HepG2 (cell line): ENCODE results near the gene TNFSF11. TPM values are rescaled to one million over a fixed set of nuclear protein-coding genes. Genes with fewer than 3 reads are reported as not detected.

Source experiments
- ATAC-seq: fragments of 200-7000 bp; cut with Tn5 transposase; 3 replicates; pipeline ENCODE4 v1.9.1; 2020; ENCODE audit warnings: mild to moderate bottlenecking, moderate library complexity
- BruUV-seq: library from RNA; stranded (reverse); fragments of 400-500 nt; replicated peaks from 2 replicates; lab custom pipeline; 2021; lab: Mats Ljungman, UMichigan
- CTCF ChIA-PET: fragments of 300-600 bp; formaldehyde crosslinking; extraction: SDS; loops from one replicate; lab custom pipeline; 2021; ENCODE audit warnings: low total read pairs, inconsistent platforms, low intra/inter-chr PET ratio; lab: Yijun Ruan, JAX
- POLR2A ChIA-PET: fragments of 350-600 bp; sonication (Branson Sonifier 250); formaldehyde crosslinking; loops from one replicate; lab custom pipeline; 2020; ENCODE audit warnings: antibody characterized with exemption, inconsistent platforms; lab: Yijun Ruan, JAX
- DNase-seq: peaks from one replicate; pipeline ENCODE4 v3.0.0-alpha.2; 2015; ENCODE audit warnings: low spot score
- FAIRE-seq: peaks from 3 replicates; lab custom pipeline; 2011; peaks lifted over from hg19 to GRCh38; lab: Jason Lieb, UNC
- H2AFZ ChIP-seq: one replicate; pipeline ENCODE4 v1.6.1; 2011; ENCODE audit warnings: low read length, inconsistent platforms
- H3K27ac ChIP-seq: fragments of 300-600 bp; 3 replicates; pipeline ENCODE4 v1.8.0; 2011; ENCODE audit warnings: mixed run types, mild to moderate bottlenecking, mixed read lengths, low read length, inconsistent platforms; ENCODE audit not compliant: insufficient read depth; ENCODE audit errors: extremely low read length
- H3K27me3 ChIP-seq, 2 experiments: fragments of 200-600 bp in 1 of 2; 2 replicates in 1 of 2; 3 replicates in 1 of 2; pipeline versions ENCODE4 v1.6.0 to v1.8.0; 2011; ENCODE audit warnings: low read length in 2 of 2, mild to moderate bottlenecking in 2 of 2, moderate library complexity in 2 of 2, inconsistent platforms in 1 of 2; ENCODE audit not compliant: insufficient read depth in 2 of 2, control insufficient read depth in 1 of 2
- H3K36me3 ChIP-seq, 2 experiments: fragments of 200-600 bp in 1 of 2; replicated peaks in 1 of 2; 2 replicates in 1 of 2; 3 replicates in 1 of 2; pipeline versions ENCODE4 v1.5.1 to v1.8.0; 2011; ENCODE audit warnings: low read length in 2 of 2, inconsistent platforms in 1 of 2; ENCODE audit not compliant: insufficient read depth in 2 of 2, control insufficient read depth in 1 of 2
- H3K4me1 ChIP-seq: 2 replicates; pipeline ENCODE4 v1.5.1; 2012; ENCODE audit warnings: low read length, inconsistent platforms; ENCODE audit not compliant: insufficient read depth
- H3K4me2 ChIP-seq: 2 replicates; pipeline ENCODE4 v1.6.0; 2011; ENCODE audit warnings: low read depth, low read length, inconsistent platforms
- H3K4me3 ChIP-seq, 3 experiments: fragments of 200-600 bp in 1 of 3; sonication (generic), shearing (Covaris generic) in 1 of 3; replicated peaks in 1 of 3; 2 replicates each; pipeline ENCODE4 v1.5.1; 2011 to 2016; ENCODE audit warnings: low read length in 3 of 3, inconsistent platforms in 2 of 3, low read depth in 2 of 3, mild to moderate bottlenecking in 2 of 3, control low read depth in 1 of 3, mixed read lengths in 1 of 3; ENCODE audit not compliant: insufficient read depth in 1 of 3
- H3K79me2 ChIP-seq: one replicate; pipeline ENCODE4 v1.6.1; 2011; ENCODE audit warnings: low read length, inconsistent platforms; ENCODE audit not compliant: insufficient read depth
- H3K9ac ChIP-seq: 2 replicates; pipeline ENCODE4 v1.6.0; 2011; ENCODE audit warnings: mild to moderate bottlenecking, low read depth, low read length, inconsistent platforms; ENCODE audit not compliant: insufficient read depth
- H3K9me3 ChIP-seq: 2 replicates; pipeline ENCODE4 v1.5.1; 2012; ENCODE audit warnings: mild to moderate bottlenecking, low read length
- H4K20me1 ChIP-seq: 2 replicates; pipeline ENCODE4 v1.6.0; 2011; ENCODE audit warnings: inconsistent platforms, mild to moderate bottlenecking, low read length, moderate library complexity; ENCODE audit not compliant: insufficient read depth
- FOSL2 ChIP-seq: sonication (generic); formaldehyde crosslinking; IDR thresholded peaks from 2 replicates; pipeline ENCODE4 v1.4.0; 2020; ENCODE audit warnings: missing genetic modification reagents
- NBN ChIP-seq: fragments of 450-650 bp; conservative IDR thresholded peaks from 2 replicates; pipeline ENCODE4 v1.6.1; 2017
- ZBTB21 ChIP-seq: sonication (generic); formaldehyde crosslinking; IDR thresholded peaks from 2 replicates; pipeline ENCODE4 v1.4.0; 2020; ENCODE audit warnings: missing genetic modification reagents
- ZSCAN29 ChIP-seq: sonication (generic); formaldehyde crosslinking; conservative IDR thresholded peaks from 2 replicates; pipeline ENCODE4 v1.4.0; 2020; ENCODE audit warnings: mild to moderate bottlenecking, missing genetic modification reagents
- WGBS: methylation state at CpG from one replicate; pipeline ENCODE4 v1.1.6; 2017; ENCODE audit warnings: low lambda C conversion rate; 5-methylcytosine and 5-hydroxymethylcytosine counted together
- in situ Hi-C: cut with HindIII; loops from 2 replicates; pipeline ENCODE4 v1.10.0; 2017; ENCODE audit warnings: low pct_unique_long_range_greater_than_20kb; ENCODE audit not compliant: extremely low pct_ligation_motif_present
- intact Hi-C: fragments of 100-400 bp; cut with micrococcal nuclease; formaldehyde crosslinking; loops from one replicate; pipeline ENCODE4 v1.10.0; 2022; ENCODE audit not compliant: unreplicated experiment
- polyA plus RNA-seq, 8 experiments: library from polyadenylated mRNA; depleted of rRNA in 3 of 8; stranded (reverse) in 7 of 8; unstranded in 1 of 8; fragments of >200 nt; fragmentation: Illumina TruSeq in 4 of 8; extraction: Trizol in 4 of 8; gene quantifications; 2 replicates each; pipeline versions ENCODE4 v1.2.1 to v1.2.3, GENCODE V29; 2011 to 2016; ENCODE audit warnings: low read depth in 4 of 8, missing spikeins in 1 of 8, mixed read lengths in 1 of 8; ENCODE audit not compliant: insufficient read depth in 1 of 8
- total RNA-seq, 5 experiments: library from RNA; depleted of rRNA; stranded (reverse); fragments of >200 nt; fragmentation: Illumina TruSeq; extraction: Trizol; gene quantifications; 2 replicates each; pipeline ENCODE4 v1.2.3, GENCODE V29; 2016; ENCODE audit warnings: low read depth in 1 of 5
- TF ChIP-seq, protein P1 (sequence below): sonication (generic); formaldehyde crosslinking; IDR thresholded peaks from 2 replicates; pipeline ENCODE4 v1.4.0; 2020; ENCODE audit warnings: missing genetic modification reagents
- TF ChIP-seq, protein P2 (sequence below): sonication (generic); formaldehyde crosslinking; IDR thresholded peaks from 2 replicates; pipeline ENCODE4 v1.8.0; 2022; ENCODE audit warnings: missing genetic modification reagents, mild to moderate bottlenecking, moderate library complexity, borderline replicate concordance
- TF ChIP-seq, protein P3 (sequence below): sonication (generic); IDR thresholded peaks from 2 replicates; pipeline ENCODE4 v1.6.1; 2016; ENCODE audit warnings: low read depth, borderline replicate concordance
- TF ChIP-seq, protein P4 (sequence below): IDR thresholded peaks from 2 replicates; pipeline ENCODE4 v1.6.1; 2016; ENCODE audit warnings: low read depth, control low read depth
- TF ChIP-seq, protein P5 (sequence below): sonication (generic); formaldehyde crosslinking; IDR thresholded peaks from 2 replicates; pipeline ENCODE4 v1.5.1; 2020; ENCODE audit warnings: mild to moderate bottlenecking, missing genetic modification reagents, borderline replicate concordance

The TNFSF11 gene
- total and polyA plus RNA-seq, 2 of the 13 experiments (the other 11 are each of a cell fraction or from before 2014, with no cell fraction given) = 0.03 TPM; not detected in 1

DNA sequence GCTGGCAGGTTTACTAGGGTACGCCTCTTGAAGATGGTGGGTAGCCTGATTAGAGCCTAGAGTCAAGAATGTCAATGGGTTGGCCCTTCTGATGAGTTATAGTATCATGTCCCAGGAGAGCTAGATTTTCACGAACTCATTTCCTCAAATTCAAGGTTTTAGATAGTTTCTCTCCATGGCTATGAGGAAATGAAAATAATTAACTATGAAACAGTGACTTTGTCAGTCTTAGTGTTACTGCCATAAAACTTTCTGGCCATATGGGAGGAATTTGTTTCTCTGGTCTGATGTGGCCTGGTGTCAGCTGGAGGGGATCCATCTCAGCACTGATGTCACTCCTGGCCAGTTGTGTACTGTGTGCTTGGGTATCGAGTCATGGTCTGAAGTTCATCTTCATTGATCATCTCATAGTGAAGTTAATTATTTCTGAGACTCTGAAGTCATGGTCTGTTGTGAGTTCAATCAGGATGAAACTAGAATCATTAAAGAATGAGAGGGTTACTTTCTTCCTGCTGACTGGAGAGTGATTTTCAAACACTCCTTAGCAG is 49.4 kb upstream of the TNFSF11 start:
- ATAC-seq (peak; percentile 97), DNase-seq (no peak), FAIRE-seq (no peak)
- WGBS = 0% methylated on average over 2 of the region's 3 CpGs
- Histone ChIP-seq H3K9me3 (peaks cover 10% of the 10 kb centered on the region; the same call in 1 of the 2 replicates), H3K4me1 (peaks cover 5% of the 10 kb centered on the region; the same call in 1 of the 2 replicates), H3K27ac (peak overlapping the region; percentile 18), H3K4me2 (peak overlapping the region; percentile 0; the same call in 1 of the 2 replicates), H3K27me3 (no peaks in the 10 kb centered on the region), H3K9ac (no peak overlapping the region), H3K4me3 (no peak overlapping the region), H3K79me2 (no peaks in the 10 kb centered on the region), H4K20me1 (no peaks in the 10 kb centered on the region), H3K36me3 (no peaks in the 10 kb centered on the region), H2AFZ (no peak overlapping the region)
- no TSS peak for BruUV-seq
- in situ Hi-C loops (no loop called here), intact Hi-C loops (no loop called here)
- ChIA-PET CTCF (no interaction called here), POLR2A (no interaction called here)
- TF ChIP-seq, protein P1, sequence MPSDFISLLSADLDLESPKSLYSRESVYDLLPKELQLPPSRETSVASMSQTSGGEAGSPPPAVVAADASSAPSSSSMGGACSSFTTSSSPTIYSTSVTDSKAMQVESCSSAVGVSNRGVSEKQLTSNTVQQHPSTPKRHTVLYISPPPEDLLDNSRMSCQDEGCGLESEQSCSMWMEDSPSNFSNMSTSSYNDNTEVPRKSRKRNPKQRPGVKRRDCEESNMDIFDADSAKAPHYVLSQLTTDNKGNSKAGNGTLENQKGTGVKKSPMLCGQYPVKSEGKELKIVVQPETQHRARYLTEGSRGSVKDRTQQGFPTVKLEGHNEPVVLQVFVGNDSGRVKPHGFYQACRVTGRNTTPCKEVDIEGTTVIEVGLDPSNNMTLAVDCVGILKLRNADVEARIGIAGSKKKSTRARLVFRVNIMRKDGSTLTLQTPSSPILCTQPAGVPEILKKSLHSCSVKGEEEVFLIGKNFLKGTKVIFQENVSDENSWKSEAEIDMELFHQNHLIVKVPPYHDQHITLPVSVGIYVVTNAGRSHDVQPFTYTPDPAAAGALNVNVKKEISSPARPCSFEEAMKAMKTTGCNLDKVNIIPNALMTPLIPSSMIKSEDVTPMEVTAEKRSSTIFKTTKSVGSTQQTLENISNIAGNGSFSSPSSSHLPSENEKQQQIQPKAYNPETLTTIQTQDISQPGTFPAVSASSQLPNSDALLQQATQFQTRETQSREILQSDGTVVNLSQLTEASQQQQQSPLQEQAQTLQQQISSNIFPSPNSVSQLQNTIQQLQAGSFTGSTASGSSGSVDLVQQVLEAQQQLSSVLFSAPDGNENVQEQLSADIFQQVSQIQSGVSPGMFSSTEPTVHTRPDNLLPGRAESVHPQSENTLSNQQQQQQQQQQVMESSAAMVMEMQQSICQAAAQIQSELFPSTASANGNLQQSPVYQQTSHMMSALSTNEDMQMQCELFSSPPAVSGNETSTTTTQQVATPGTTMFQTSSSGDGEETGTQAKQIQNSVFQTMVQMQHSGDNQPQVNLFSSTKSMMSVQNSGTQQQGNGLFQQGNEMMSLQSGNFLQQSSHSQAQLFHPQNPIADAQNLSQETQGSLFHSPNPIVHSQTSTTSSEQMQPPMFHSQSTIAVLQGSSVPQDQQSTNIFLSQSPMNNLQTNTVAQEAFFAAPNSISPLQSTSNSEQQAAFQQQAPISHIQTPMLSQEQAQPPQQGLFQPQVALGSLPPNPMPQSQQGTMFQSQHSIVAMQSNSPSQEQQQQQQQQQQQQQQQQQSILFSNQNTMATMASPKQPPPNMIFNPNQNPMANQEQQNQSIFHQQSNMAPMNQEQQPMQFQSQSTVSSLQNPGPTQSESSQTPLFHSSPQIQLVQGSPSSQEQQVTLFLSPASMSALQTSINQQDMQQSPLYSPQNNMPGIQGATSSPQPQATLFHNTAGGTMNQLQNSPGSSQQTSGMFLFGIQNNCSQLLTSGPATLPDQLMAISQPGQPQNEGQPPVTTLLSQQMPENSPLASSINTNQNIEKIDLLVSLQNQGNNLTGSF = no peak
- TF ChIP-seq, protein P2, sequence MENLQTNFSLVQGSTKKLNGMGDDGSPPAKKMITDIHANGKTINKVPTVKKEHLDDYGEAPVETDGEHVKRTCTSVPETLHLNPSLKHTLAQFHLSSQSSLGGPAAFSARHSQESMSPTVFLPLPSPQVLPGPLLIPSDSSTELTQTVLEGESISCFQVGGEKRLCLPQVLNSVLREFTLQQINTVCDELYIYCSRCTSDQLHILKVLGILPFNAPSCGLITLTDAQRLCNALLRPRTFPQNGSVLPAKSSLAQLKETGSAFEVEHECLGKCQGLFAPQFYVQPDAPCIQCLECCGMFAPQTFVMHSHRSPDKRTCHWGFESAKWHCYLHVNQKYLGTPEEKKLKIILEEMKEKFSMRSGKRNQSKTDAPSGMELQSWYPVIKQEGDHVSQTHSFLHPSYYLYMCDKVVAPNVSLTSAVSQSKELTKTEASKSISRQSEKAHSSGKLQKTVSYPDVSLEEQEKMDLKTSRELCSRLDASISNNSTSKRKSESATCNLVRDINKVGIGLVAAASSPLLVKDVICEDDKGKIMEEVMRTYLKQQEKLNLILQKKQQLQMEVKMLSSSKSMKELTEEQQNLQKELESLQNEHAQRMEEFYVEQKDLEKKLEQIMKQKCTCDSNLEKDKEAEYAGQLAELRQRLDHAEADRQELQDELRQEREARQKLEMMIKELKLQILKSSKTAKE (CRISPR knock-in tag) = no peak
- TF ChIP-seq, protein P3, sequence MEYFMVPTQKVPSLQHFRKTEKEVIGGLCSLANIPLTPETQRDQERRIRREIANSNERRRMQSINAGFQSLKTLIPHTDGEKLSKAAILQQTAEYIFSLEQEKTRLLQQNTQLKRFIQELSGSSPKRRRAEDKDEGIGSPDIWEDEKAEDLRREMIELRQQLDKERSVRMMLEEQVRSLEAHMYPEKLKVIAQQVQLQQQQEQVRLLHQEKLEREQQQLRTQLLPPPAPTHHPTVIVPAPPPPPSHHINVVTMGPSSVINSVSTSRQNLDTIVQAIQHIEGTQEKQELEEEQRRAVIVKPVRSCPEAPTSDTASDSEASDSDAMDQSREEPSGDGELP = peak; percentile 10; the same call in 1 of the 2 replicates
- TF ChIP-seq, protein P4, sequence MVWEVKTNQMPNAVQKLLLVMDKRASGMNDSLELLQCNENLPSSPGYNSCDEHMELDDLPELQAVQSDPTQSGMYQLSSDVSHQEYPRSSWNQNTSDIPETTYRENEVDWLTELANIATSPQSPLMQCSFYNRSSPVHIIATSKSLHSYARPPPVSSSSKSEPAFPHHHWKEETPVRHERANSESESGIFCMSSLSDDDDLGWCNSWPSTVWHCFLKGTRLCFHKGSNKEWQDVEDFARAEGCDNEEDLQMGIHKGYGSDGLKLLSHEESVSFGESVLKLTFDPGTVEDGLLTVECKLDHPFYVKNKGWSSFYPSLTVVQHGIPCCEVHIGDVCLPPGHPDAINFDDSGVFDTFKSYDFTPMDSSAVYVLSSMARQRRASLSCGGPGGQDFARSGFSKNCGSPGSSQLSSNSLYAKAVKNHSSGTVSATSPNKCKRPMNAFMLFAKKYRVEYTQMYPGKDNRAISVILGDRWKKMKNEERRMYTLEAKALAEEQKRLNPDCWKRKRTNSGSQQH (CRISPR knock-in tag) = no peak
- peak; percentile 44; the same call in 1 of the 2 replicates for TF ChIP-seq FOSL2 (CRISPR knock-in tag)
- no peak for TF ChIP-seq ZSCAN29
- peak; percentile 70; the same call in 1 of the 2 replicates for TF ChIP-seq ZBTB21 (CRISPR knock-in tag)
- TF ChIP-seq, protein P5, sequence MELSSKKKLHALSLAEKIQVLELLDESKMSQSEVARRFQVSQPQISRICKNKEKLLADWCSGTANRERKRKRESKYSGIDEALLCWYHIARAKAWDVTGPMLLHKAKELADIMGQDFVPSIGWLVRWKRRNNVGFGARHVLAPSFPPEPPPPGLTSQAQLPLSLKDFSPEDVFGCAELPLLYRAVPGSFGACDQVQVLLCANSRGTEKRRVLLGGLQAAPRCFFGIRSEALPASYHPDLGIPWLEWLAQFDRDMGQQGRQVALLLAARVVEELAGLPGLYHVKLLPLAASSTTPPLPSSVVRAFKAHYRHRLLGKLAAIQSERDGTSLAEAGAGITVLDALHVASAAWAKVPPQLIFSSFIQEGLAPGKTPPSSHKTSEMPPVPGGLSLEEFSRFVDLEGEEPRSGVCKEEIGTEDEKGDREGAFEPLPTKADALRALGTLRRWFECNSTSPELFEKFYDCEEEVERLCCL (CRISPR knock-in tag) = no peak
- TF ChIP-seq NBN = no peak
